ENCODE results near the gene LRRK1. TPM values are rescaled to one million over a fixed set of nuclear protein-coding genes. Genes with fewer than 3 reads are reported as not detected.

LRRK1 gene
- total RNA-seq, 2 donors from 2014 or later, result 18.6 to 20.3 TPM

DNA sequence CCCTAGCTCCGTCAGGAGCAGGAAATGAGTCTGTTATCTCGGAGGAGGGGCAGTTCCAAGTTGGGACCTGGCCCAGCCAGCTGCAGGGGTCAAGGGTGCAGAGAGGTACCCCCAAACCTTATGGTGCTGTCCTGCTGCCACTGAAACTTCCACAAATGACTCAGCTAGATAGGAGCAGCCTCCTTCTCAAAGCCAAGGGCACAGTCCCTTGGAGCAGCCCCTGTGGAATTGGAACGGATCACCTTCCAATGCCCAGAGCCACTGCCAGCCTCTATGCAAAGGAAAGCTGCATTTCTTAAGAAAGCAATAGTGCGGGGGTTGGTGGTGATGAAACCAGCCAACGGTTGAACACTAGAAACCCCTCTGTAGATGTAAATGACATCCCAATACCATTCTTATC is 19.6 kb upstream of the LRRK1 start:
- no peaks in the 10 kb centered on the region for H3K36me3 ChIP-seq
- WGBS, result 60% methylated on average over 5 of the region's 5 CpGs
- intact Hi-C loops (cut with DNase I), result no loop called here
- H3K4me3 ChIP-seq, result no peak overlapping the region
- peak overlapping the region; percentile 86 to 98 for H3K27ac ChIP-seq
- no peak for TF ChIP-seq CTCF (IDR thresholded peaks at IDR 0.05)
- TF ChIP-seq POLR2AphosphoS5 (IDR thresholded peaks at IDR 0.05), result no peak
- no peak for TF ChIP-seq POLR2A (IDR thresholded peaks at IDR 0.05)
- no peaks in the 10 kb centered on the region for H3K27me3 ChIP-seq (replicated peaks; ENCODE audit: insufficient read depth)
- H3K9me3 ChIP-seq, result no peaks in the 10 kb centered on the region
- H3K4me1 ChIP-seq (replicated peaks), result peaks cover 67% of the 10 kb centered on the region
- DNase-seq (ENCODE audit: low spot score), result no peak

- Histone ChIP-seq H3K27ac (peak overlapping the region; percentile 86 to 98), H3K4me3 (no peak overlapping the region), H3K27me3 (replicated peaks; ENCODE audit: insufficient read depth) (no peaks in the 10 kb centered on the region), H3K9me3 (no peaks in the 10 kb centered on the region), H3K4me1 (replicated peaks) (peaks cover 70% of the 10 kb centered on the region), H3K36me3 (no peaks in the 10 kb centered on the region)
- DNase-seq (ENCODE audit: low spot score), result peak; percentile 78
- intact Hi-C loops (cut with DNase I), result no loop called here
- TF ChIP-seq CTCF (IDR thresholded peaks at IDR 0.05) (no peak), POLR2AphosphoS5 (IDR thresholded peaks at IDR 0.05) (peak; percentile 49)
- 36% methylated on average over 13 of the region's 13 CpGs for WGBS
Measured at GRCh38 chr15:100900136-100900794, 18.9 kb upstream of the LRRK1 start.

- Histone ChIP-seq H3K4me1 (replicated peaks) (peaks cover 70% of the 10 kb centered on the region), H3K27me3 (replicated peaks; ENCODE audit: insufficient read depth) (no peaks in the 10 kb centered on the region), H3K27ac (peak overlapping the region; percentile 86 to 98), H3K9me3 (no peaks in the 10 kb centered on the region), H3K36me3 (no peaks in the 10 kb centered on the region), H3K4me3 (no peak overlapping the region)
- 49% methylated on average over 9 of the region's 9 CpGs for WGBS
- DNase-seq (ENCODE audit: low spot score), result no peak
- TF ChIP-seq CTCF (IDR thresholded peaks at IDR 0.05) (no peak), POLR2A (IDR thresholded peaks at IDR 0.05) (no peak), POLR2AphosphoS5 (IDR thresholded peaks at IDR 0.05) (no peak)
- intact Hi-C loops (cut with DNase I), result no loop called here
Measured at GRCh38 chr15:100900795-100901169, 18.4 kb upstream of the LRRK1 start.

GRCh38 chr15:100901296-100901695 is 17.9 kb upstream of the LRRK1 start:
- H3K4me1 ChIP-seq (replicated peaks), result peaks cover 69% of the 10 kb centered on the region
- TF ChIP-seq CTCF (IDR thresholded peaks at IDR 0.05), result no peak
- no peak for TF ChIP-seq POLR2A (IDR thresholded peaks at IDR 0.05)
- no peak for TF ChIP-seq POLR2AphosphoS5 (IDR thresholded peaks at IDR 0.05)
- peak overlapping the region; percentile 86 to 98 for H3K27ac ChIP-seq
- intact Hi-C loops (cut with DNase I), result no loop called here
- no peak overlapping the region for H3K4me3 ChIP-seq
- no peaks in the 10 kb centered on the region for H3K27me3 ChIP-seq (replicated peaks; ENCODE audit: insufficient read depth)
- no peaks in the 10 kb centered on the region for H3K9me3 ChIP-seq
- WGBS, result 25% methylated on average over 3 of the region's 3 CpGs
- no peak for DNase-seq (ENCODE audit: low spot score)
- no peaks in the 10 kb centered on the region for H3K36me3 ChIP-seq

DNA sequence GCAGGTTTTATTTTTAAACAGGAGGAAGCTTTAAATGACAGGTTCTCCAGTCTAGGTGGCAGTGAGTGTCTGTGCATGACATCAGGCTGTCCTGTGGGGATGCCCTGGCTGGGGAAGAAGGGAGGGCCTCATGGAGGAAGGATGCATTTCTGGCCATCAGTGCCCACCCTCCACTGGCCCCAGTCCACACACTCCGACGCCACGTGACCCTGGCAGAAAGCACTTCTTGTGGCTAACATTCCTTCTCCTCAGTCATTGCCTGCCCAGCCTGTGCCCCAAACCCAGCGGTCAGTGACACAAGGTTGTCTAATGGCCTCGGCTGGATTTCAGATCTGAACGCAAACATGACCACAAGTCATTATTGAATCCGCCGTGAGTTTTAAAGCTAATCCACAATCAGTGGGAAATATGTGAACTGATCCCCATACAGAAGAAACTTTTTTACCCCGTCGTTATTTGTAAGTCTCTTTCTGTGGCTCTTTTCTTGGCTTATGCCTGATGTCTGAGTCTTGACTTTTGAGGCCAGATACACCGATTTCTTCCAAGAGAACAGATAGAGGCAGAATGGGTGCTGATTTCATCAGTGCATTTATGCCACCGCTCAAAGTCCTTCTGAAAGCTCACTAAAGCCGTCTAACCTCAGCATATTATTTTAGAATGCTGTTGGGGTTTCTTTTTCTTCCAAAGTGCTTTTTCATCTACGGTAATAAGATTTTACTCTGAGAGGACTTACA is 17.3 kb upstream of the LRRK1 start:
- Histone ChIP-seq H3K36me3 (no peaks in the 10 kb centered on the region), H3K4me3 (peak overlapping the region in 1 of 2 donors; percentile 6), H3K27ac (peak overlapping the region; percentile 86 to 98), H3K9me3 (no peaks in the 10 kb centered on the region), H3K27me3 (replicated peaks; ENCODE audit: insufficient read depth) (no peaks in the 10 kb centered on the region), H3K4me1 (replicated peaks) (peaks cover 69% of the 10 kb centered on the region)
- 13% methylated on average over 14 of the region's 14 CpGs for WGBS
- intact Hi-C loops (cut with DNase I), result no loop called here
- TF ChIP-seq CTCF (IDR thresholded peaks at IDR 0.05) (no peak), POLR2AphosphoS5 (IDR thresholded peaks at IDR 0.05) (no peak), POLR2A (IDR thresholded peaks at IDR 0.05) (no peak)
- no peak for DNase-seq (ENCODE audit: low spot score)

Measured in prostate gland (tissue), 2 donors.